ENCODE data around the gene FAM200B.

FAM200B gene

GRCh38 chr4:15668566-15669435 lies 12.8 kb upstream of the FAM200B start:
- DNase-seq, result no peak

- DNase-seq, result no peak
Measured at GRCh38 chr4:15670576-15670975, 11.1 kb upstream of the FAM200B start.

- DNase-seq, result no peak
Measured at GRCh38 chr4:15672101-15672500, 9.5 kb upstream of the FAM200B start.

- DNase-seq, result no peak
Measured at GRCh38 chr4:15673337-15673736, 8.3 kb upstream of the FAM200B start.

- no peak for DNase-seq
Measured at GRCh38 chr4:15674046-15674445, 7.6 kb upstream of the FAM200B start.

GRCh38 chr4:15674926-15675325 lies 6.7 kb upstream of the FAM200B start:
- DNase-seq, result no peak

GRCh38 chr4:15675356-15675755 lies 6.3 kb upstream of the FAM200B start:
- DNase-seq, result no peak

- DNase-seq, result no peak
Measured at GRCh38 chr4:15676039-15676438, 5.6 kb upstream of the FAM200B start.

GRCh38 chr4:15676899-15677298 lies 4.7 kb upstream of the FAM200B start:
- no peak for DNase-seq

GRCh38 chr4:15677507-15677988 lies 4.1 kb upstream of the FAM200B start:
- no peak for DNase-seq

GRCh38 chr4:15681067-15681371 lies 608 bp upstream of the FAM200B start:
- no peak for DNase-seq

- no peak for DNase-seq
Measured at GRCh38 chr4:15682242-15683142, 865 bp downstream of the FAM200B start.

- DNase-seq, result no peak
Measured at GRCh38 chr4:15683143-15683495, 1.5 kb downstream of the FAM200B start.

- no peak for DNase-seq
Measured at GRCh38 chr4:15684498-15684897, 2.9 kb downstream of the FAM200B start.

GRCh38 chr4:15688051-15688450 lies 6.4 kb downstream of the FAM200B start:
- DNase-seq, result no peak

- no peak for DNase-seq
Measured at GRCh38 chr4:15689540-15689939, 7.9 kb downstream of the FAM200B start.

GRCh38 chr4:15690020-15690809 lies 8.6 kb downstream of the FAM200B start:
- DNase-seq, result no peak

- peak in 1 of 2 experiments; percentile 5 for DNase-seq
Measured at GRCh38 chr4:15691346-15692135, 9.9 kb downstream of the FAM200B start.

GRCh38 chr4:15692602-15693001 lies 11.0 kb downstream of the FAM200B start:
- DNase-seq, result no peak

GRCh38 chr4:15694431-15694830 lies 12.8 kb downstream of the FAM200B start:
- DNase-seq, result no peak

GRCh38 chr4:15695240-15695699 lies 13.6 kb downstream of the FAM200B start:
- peak in 1 of 2 experiments; percentile 49 for DNase-seq

- no peak for DNase-seq
Measured at GRCh38 chr4:15695729-15696128, 14.1 kb downstream of the FAM200B start.

All from NCI-H446 (cell line).